Esophagus squamous epithelium (tissue), 4 donors: ENCODE measurements around the gene NTSR2.

Experiments
- POLR2A ChIP-seq, 4 donors: fragments of 450-650 bp; IDR thresholded peaks; one replicate each; pipeline ENCODE4 v1.6.1; 2017; ENCODE audit warnings: antibody characterized with exemption in 4 of 4, mild to moderate bottlenecking in 4 of 4, moderate library complexity in 3 of 4
- TF ChIP-seq, protein P1 (sequence below), 6 experiments: fragments of 450-650 bp in 4 of 6; fragments of 200-600 bp in 2 of 6; sonication (generic) in 2 of 6; IDR thresholded peaks; one replicate each; pipeline ENCODE4 v1.5.1; 2016 to 2019; ENCODE audit warnings: antibody characterized with exemption in 6 of 6, mild to moderate bottlenecking in 4 of 6, moderate library complexity in 4 of 6

DNA sequence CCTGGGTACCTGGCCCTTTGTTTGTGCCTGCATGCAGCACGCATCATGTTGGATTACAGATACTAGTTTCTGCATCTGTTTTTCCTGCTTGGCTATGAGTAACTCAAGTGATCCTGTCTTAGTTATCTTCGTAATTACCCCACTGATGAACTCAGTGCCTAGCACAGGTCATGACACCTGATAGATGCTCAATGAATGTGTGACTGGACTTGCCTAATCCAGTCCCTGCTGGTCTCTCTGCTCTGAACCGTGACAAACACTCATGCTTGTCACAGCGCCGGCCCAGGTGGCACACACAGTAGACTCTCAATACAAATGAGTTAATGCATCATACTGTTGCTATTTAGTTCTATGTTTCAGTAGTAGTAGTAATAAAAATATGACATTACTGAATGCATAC lies 31.2 kb upstream of the NTSR2 start:
- TF ChIP-seq, protein P1, sequence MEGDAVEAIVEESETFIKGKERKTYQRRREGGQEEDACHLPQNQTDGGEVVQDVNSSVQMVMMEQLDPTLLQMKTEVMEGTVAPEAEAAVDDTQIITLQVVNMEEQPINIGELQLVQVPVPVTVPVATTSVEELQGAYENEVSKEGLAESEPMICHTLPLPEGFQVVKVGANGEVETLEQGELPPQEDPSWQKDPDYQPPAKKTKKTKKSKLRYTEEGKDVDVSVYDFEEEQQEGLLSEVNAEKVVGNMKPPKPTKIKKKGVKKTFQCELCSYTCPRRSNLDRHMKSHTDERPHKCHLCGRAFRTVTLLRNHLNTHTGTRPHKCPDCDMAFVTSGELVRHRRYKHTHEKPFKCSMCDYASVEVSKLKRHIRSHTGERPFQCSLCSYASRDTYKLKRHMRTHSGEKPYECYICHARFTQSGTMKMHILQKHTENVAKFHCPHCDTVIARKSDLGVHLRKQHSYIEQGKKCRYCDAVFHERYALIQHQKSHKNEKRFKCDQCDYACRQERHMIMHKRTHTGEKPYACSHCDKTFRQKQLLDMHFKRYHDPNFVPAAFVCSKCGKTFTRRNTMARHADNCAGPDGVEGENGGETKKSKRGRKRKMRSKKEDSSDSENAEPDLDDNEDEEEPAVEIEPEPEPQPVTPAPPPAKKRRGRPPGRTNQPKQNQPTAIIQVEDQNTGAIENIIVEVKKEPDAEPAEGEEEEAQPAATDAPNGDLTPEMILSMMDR (IDR thresholded peaks at IDR 0.05) = no peak
- TF ChIP-seq POLR2A (IDR thresholded peaks at IDR 0.05) = no peak
